PC-3 (cell line): ENCODE results near the gene MAPKAP1.

Experiments
- CTCF ChIP-seq: fragments of 300-600 bp; sonication (generic); conservative IDR thresholded peaks from 2 replicates; pipeline ENCODE4 v1.5.1; 2017; ENCODE audit warnings: antibody characterized with exemption, low read depth, mild to moderate bottlenecking, low read length
- EZH2 ChIP-seq: fragments of 300-600 bp; sonication (generic); IDR thresholded peaks from one replicate; pipeline ENCODE4 v1.6.1; 2017; ENCODE audit warnings: antibody characterized with exemption, mild to moderate bottlenecking, low read length; ENCODE audit not compliant: unreplicated experiment
- EZH2phosphoT487 ChIP-seq: fragments of 300-600 bp; sonication (generic); IDR thresholded peaks from 2 replicates; pipeline ENCODE4 v1.6.1; 2018; ENCODE audit warnings: mild to moderate bottlenecking, antibody characterized with exemption, low read length, borderline replicate concordance

DNA sequence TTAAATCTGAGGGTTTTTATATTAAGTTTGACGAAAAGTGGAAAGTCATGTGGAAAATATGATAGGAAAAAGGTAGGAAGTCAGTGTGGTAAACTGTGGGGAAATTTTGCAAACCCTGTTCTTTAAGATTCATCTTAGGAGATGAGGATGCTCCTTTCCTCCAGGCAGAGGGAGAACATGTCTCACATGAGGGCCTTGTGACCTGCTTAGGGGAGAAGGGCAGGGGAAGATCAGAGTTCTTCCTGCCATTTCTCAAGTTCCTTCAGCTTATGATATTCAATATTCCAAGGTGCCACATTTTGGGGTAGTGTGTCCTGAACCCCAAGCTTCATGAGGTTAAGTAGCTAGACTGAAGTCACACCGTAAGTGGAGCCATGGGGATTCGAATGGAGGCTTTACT, 53.7 kb downstream of the MAPKAP1 start:
- TF ChIP-seq CTCF (no peak), EZH2 (no peak), EZH2phosphoT487 (no peak)
